GM18511 (cell line): Measurements from ENCODE around the gene SH2D4B.

Source experiments
- ATAC-seq: cut with Tn5 transposase; IDR thresholded peaks from one replicate; pipeline ENCODE4 v1.9.1; 2021; ENCODE audit warnings: mild to moderate bottlenecking, moderate library complexity; ENCODE audit not compliant: unreplicated experiment

The SH2D4B gene

DNA sequence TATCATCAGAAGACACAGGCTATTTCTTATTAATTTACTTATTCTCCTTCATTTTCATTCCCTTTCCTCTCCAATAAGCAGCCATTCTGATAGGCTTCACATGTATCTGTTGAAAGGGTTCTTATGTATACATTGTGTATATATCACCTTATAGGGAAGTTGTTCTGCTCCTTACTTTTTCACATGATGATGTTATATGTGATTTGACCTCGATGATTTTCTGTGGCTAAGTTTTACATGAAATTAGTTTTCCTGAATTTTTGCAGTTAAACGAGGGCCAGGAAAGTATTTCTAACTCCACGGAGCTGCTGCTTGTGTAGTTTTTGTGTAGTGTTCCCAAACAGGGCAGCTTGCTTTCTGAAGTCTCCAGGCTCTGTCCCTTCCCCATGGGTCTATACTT lies 84.5 kb downstream of the SH2D4B start:
- ATAC-seq = no peak

DNA sequence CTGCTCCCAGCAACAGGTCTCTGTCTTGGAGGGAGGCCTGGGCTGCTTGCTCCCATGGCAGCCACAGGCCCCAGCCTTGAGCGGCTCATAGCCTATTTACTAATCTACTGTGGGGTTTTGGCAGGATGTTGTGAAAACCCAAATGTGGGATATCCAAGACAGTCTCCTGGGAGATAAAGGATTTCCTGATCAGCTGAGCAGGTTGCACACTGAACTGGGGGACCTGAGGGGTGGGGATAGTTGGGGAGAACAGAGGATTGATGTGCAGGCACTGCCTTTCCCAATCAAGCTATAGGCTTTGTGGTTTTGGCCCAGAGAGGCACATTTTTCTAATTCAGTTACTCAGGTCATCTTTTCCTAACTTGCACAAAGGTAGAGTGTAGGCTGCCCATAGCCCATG lies 92.6 kb downstream of the SH2D4B start:
- no peak for ATAC-seq

DNA sequence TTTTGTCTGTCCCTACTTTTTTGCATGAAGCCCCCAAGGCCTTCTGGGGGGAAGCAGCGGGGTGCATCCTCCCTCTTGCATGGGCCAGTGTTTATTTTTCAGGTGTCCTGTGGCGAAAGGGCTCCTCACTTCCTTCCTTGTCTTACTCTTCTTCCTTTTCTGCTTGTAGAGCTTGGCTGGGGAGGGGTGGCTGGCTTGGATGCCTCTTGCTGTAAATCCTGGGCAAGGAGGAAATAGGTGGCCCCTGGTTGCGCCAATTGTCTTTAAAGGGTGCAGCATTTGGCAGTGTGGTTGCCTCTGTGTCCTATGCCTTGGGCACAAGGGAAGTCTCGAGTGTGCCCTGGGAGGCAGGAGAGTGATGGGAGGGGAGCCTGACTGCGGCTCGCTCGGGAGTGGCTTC lies 95.0 kb downstream of the SH2D4B start:
- ATAC-seq = no peak

DNA sequence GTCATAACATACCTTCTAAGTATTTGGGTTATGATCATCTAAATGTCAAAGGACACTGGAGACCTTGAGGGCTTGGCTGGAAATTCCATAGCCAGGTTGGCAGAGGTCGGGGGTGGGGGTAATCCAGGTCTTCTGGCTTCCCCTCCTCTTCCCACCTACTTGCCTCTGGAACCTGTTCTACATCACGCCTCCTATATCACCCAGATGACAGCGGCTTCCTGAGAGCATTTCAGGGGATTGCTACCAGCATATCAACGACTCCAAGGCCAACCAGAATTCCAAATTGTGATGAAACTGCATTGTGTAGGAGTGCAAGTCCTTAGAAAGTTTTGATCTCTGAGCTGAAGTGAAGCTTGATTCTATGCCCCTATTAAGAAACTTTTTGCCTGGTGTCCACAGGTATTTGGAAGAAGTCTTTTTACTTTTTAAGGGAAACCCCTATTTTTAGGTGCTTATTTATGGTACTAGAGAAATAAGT lies 95.7 kb downstream of the SH2D4B start:
- no peak for ATAC-seq

DNA sequence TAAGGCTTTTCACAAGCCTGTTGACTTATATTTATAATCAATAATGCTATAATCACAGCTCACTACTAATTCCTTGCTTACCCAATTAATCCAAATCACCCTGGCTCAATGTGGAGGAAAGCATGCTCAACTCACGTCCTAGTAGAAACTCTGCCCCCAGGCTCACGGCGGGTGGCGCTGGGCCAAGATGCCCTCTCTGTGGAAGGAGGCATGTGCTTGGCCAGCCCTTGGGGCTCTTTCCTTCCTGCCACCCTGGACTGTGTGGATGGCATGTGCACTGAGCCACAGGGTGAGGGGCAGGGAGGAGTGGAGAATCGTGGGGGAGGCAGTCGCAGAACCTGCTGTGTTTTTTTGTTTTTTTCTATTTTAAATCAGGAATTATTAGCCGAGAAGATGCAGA lies 96.2 kb downstream of the SH2D4B start:
- no peak for ATAC-seq

DNA sequence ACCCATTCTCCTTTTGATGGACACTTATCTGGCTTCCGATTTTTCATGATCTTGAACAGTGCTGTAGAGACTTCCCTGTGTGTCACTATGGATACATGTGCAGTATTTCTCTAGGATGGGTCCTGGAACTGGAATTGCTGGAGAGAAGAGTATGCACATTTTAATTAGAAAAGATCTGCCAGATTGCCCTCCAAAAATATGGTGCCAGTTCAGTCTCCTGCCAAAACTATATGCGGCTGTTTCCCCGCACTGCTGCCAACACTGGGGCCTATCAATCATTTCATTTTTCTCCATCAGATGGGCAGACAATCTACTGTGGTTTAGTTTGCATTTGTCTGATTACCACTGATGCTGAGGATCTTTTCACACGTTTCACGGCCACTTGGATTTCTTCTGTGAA lies 105.0 kb downstream of the SH2D4B start:
- no peak for ATAC-seq

DNA sequence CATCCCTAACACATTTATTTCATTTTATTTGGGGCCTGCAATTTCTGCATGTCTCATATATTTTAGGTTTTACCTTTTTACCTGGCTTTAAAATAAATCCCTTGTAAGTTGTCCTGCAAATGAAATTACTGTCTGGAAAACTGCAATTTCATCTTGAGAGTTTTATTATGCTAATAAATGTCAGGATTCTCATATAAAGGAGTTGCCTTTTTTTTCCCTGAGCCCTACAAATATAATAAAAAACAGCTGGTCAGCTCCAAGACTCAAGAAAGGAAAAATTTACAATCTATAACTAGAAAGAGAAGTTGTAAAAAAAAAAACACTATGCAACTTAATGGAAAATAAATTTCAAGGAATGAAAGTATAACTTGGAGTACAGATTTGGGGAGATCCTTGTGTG lies 108.7 kb downstream of the SH2D4B start:
- no peak for ATAC-seq

DNA sequence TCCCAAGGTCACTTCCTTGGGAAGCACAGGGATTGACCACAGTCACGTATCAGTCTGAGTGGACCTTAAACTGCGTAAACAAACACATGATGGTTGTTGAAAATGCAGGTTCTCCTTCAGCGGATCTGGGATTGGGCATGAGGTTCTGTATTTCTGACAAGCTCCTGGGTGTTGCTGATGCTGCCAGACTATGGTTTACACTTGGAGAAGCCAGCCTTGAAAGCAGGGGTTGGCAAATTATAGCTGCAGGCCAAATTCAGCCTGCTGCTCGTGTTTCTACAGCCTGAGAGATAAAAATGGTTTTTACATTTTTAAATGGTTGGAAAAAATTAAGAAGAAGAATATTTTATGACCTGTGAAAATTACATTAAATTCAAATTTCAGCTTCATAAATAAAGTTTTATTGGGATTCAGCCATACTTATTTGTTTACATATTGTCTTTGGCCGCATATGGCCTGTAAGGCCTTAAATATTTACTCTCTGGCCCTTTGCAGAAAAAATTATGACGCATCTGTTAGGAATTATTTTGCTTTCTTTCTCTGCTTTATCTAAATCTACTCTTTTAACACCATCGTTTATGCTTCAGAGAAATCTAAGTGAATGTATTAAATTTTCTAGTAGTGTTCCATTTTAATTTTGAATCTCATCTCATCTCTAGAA lies 109.6 kb downstream of the SH2D4B start:
- ATAC-seq = no peak

DNA sequence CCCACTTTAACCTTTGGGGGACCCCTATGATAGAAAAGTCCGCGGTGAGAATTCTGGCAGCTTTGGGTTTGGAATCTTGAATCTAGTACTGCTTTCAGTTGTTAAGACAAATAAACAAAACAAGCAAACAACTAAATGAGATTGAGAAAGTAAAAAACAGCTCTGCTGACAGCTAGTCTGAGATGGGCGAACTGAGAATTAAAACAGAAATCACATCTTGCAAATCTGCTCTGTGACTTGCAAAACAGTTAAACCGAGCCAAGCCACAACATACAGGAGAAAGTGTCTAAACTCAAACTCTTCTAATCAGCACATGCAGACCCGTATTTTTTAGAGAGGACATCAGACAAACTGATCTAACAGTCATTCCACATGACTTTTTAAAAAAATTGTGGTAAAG lies 110.4 kb downstream of the SH2D4B start:
- ATAC-seq = no peak

DNA sequence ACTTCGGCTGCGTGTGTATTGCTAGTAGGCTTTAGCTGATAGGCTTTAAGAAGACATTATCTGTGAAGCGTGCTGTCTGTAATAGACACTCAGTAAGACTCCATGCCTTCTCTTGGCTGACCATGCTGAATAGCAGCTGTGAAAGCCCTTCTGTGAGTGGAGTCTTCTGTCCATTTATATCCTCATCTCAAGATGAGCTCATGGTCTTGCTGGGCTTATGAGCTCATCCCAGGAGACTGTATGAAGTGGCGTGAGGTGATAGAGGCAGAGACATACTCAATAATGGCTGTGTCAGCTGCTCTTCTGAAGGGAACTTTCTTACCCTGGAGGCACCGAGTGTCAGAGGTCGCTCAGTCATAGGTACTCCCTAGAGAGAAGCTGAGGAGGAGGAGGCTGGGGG lies 111.5 kb downstream of the SH2D4B start:
- ATAC-seq = no peak

DNA sequence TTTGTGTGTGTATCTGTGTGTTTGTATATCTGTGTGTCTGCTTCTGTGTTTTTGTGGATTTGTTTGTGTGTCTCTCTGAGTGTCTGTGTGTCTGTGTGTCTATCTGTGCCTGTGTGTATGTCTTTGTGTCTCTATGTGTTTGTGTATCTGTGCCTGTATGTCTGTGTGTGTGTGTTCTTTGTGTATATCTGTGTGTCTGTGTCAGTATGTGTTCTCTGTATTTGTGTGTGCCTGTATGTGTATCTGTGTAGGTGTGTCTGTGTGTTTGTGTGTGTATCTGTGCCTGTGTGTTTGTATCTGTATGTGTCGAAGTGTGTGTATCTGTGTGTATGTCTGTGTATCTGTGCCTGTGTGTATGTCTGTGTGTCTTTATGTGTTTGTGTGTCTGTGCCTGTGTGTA lies 118.2 kb downstream of the SH2D4B start:
- ATAC-seq = no peak

DNA sequence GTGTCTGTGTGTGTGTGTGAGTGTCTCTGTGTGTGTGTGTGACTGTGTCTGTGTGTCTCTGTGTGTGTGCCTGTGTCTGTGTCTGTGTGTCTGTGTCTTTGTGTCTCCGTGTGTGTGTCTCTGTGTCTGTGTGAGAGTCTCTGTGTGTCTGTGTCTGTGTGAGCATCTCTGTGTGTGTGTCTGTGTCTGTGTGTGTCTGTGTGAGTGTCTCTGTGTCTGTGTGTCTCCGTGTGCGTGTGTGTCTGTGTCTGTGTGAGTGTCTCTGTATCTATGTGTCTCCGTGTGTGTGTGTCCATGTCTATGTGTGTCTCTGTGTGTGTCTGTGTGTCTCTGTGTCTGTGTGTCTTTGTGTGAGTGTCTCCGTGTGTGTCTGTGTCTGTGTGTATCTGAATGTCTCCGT lies 120.4 kb downstream of the SH2D4B start:
- no peak for ATAC-seq

DNA sequence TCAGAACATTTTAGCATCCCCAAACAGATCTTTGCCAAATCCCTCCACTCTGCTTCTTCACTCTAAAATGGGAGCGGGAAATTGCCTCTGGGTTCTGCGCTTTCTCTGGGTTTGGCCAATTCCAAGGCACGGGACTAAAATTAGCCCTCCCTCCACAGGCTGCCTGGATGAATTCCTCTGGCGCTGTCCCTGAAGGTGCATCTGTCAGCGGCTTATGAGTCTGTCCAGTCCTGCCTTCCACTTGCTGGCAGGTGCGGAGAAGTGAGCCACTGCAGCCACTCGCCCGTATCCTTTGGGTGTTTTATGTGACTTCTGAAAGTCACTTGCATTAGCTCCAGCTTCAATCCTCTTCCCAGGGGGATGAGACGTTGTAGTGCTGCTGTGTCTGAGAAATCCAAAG lies 121.6 kb downstream of the SH2D4B start:
- ATAC-seq = no peak

DNA sequence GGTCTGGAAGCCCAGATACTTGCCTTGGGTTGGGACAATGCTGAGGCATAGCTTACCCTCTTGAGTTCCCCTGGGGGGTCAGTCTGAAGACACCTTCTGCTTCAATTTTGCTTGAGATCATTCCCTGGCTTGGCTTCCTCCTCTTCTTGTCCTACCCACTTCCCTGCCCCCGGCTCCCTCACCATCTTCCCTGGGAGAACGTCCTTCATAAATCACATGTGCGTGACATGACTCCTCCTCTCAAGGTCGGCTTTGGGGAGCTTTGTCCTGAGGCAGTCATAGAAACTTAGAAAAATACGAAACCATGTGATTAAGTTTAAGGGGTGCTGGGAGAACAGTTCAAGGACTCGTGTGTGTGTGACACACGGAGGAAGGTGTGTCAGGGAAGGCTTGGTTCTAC lies 122.6 kb downstream of the SH2D4B start:
- ATAC-seq = no peak

DNA sequence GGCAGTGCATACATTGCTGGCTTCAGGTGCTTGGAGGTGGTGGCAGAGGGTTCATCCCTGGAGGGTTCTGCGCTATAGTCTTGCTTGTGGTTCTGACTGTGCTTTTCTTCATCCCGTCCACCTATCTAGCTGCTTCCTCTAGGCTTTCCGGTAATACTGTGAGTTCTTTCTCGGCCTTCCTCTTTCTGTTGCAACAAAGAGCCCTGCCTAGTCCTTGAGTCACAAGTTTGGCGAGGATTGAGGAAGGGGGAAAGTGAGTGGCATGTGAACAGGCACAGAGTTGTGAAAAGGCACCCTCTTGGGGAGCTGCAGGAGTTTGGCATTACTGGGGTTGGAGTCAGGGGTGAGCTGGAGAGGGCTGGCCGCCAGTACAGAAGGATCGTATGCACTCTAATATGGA lies 123.0 kb downstream of the SH2D4B start:
- ATAC-seq = no peak

DNA sequence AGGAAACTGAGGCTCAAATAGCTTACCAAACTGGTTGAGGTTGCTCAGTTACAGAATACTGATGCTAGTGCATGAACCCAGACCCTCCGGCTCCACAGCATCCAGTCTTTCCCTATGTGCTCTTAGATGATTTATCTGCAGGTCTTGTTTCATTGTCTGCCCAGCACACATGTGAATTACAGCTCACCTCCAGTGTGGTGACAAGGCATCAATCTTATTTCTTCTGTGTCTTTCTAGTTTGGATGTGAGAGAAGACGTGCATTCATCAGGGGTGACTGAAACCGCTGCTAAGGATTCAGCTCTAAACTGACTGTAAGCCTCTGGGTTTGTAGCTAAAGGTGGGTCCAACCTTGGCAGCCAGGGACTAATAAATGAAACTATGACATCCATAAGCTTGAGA lies 123.8 kb downstream of the SH2D4B start:
- no peak for ATAC-seq

DNA sequence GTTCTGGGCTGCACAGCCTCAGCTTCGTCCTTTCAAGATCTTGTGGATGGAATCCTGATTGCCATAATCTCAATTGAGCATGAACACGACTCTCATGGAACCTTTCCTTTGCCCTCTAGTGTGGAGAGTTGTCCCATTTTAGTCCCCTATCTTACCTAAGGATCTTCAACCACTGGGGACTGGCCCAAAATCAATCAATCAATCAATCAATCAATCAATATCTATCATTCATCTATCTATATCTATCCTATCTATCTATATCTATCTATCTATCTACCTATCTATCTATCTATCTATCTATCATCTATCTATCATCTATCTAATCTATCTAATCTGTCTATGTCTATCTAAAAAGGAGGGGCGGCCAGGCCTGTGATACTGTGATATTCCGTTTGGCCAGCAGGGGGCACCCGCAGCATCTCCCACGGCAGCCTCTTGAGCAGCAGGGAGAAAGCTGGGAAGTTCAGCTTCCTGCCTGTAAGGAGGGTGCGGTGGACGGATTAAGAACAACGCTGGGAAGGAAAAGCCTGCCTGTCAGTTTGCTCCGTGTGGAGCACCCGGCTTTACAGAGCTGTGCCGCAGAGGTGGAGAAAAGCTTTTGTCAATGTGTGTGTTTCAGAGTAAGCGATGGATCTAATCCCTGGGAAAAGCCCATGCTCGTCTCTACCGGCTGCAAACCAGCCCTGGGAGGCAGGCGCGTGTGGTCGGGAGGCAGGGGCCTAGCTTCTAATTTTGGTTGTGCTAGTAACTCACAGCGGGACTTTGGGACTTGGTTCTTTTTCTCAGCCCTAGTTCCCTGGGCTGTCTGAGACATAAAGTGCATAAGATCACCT lies 124.9 kb downstream of the SH2D4B start:
- ATAC-seq = peak; percentile 81

DNA sequence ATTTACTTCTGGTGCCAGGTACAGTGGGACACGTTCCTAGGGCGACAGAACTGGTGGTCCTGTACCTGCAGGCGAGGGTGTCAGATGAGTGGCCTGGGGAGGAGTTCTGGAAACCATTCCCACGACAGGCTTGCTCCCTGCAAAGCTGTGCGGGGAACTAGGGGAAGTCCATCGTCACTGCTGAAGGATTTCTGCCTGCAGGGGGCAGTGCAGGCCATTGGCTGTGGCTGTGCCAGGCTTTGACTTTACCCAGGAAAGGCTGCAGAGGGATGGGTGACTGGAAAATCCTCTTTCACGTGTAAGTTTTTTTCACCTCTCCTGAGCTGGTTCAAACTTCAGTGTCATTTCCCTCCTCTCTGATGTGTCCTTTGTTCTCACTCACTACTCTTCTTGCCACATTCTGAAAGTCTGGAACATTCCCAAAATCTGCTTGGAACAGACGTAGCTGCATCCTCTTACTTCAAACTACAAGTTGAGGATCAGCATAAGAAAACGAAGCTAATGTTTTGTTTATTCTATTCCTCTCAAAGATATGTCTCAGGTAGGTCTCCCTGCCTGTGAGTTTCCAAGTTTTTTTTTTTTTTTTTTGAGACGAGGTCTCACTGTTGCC lies 126.5 kb downstream of the SH2D4B start:
- peak; percentile 67 for ATAC-seq

DNA sequence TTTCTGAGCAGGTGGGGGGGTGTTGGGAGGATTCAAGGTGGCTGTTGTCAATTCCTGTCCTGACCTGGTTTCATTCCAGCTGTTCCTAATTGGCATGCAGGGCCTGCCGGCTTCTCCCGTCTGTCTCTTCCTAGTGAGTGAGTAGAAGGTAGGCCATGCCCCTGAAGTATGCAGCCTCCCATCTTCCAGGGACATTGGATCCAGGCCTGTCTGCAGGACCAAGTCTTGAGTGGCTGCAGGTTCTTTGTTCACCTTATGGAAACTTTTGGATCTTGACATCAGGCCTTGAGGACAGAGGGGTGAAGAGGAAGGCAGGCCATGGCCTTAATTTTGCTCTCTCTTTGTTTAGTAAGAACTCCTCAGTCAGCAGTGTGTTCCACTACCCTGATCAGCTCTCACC lies 131.8 kb downstream of the SH2D4B start:
- no peak for ATAC-seq

DNA sequence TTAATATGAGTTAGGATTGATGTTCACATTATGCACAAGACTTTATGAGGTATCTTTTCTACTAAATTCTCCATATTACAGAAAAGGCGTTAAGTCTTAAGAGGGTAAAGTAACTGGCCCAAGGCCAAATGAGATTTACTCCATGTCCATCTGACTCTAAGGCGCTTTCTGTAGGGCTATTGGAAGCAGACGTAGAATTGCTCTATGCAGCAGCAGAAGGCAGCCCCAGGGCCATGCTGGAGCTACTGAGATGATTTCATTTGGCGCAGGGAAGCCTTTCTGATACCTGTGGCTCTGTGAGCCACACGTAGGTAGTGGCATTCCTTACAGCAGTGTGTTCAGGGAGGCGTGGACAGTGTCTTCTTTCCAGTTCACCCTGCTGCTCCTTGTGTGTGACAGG lies 133.1 kb downstream of the SH2D4B start:
- ATAC-seq = no peak

DNA sequence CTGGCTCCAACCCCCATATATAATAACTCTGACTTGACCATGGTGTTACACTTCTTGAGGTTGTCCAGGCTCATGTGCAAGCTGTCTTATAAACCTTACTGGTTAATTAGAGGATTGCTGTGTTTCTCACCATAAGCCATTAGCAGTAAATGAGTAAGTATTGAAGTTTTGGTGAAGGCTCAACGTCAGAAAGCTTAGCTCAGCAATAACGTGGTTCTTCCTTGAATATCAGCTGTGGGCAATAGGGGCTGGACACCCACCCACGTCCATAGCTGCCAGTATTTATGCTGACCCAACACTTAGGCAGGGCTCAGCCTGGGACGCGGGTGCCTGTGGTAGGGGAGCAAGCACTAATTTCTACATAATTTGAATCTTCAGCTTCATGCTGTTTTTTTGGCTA lies 134.1 kb downstream of the SH2D4B start:
- ATAC-seq = no peak

DNA sequence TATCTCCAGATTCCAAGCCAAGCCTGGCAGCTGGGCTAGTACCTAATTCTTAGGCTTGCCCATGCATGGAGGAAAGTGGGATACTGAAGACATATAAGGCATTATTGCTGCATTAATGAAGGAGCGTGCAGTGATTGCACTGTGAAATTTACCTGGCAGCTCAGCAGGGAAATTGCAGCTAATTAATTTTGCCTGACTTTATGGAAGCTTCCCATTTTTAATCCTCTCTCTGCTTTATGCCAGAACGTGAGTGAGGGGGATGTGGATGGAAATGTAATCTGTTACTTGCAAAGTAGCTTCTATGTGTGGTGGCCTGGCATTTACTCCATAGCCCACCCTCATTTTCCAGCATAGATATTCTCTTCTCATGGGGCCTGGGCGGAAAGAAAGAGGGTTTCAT lies 134.9 kb downstream of the SH2D4B start:
- ATAC-seq = no peak
